ENCODE results near the gene ICOS.

The ICOS gene

DNA sequence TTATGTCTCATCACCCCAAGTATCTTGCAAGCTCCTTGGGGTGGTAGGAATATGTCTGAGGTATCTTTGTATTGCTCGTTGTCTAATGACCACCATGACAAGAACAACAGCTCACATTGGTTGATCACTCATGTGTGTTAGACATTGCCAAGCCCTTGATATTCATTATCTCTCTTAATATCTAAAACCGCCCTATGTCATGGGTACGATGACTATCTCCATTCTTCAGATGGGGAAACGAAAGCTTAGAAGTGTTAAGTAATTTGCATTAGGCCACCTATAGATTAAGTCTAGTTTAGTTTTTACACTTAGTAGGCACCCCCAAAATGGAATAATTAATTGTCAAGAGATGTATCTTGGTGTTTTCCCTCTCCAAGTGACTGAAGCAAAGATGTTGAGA, 57.0 kb downstream of the ICOS start:
- Histone ChIP-seq H3K9ac (no peak overlapping the region), H3K4me2 (ENCODE audit: low read length) (no peak overlapping the region), H3K4me1 (no peaks in the 10 kb centered on the region), H3K27me3 (ENCODE audit: control insufficient read depth, insufficient read depth, low read length) (no peaks in the 10 kb centered on the region), H3K79me2 (no peaks in the 10 kb centered on the region), H3K36me3 (ENCODE audit: control insufficient read depth, insufficient read depth, low read length) (no peaks in the 10 kb centered on the region), H2AFZ (no peak overlapping the region), H3K9me3 (ENCODE audit: control insufficient read depth, low read length) (no peaks in the 10 kb centered on the region), H3K4me3 (ENCODE audit: low read depth, low read length) (no peak overlapping the region), H3K27ac (no peak overlapping the region)
- TF ChIP-seq, protein P1, sequence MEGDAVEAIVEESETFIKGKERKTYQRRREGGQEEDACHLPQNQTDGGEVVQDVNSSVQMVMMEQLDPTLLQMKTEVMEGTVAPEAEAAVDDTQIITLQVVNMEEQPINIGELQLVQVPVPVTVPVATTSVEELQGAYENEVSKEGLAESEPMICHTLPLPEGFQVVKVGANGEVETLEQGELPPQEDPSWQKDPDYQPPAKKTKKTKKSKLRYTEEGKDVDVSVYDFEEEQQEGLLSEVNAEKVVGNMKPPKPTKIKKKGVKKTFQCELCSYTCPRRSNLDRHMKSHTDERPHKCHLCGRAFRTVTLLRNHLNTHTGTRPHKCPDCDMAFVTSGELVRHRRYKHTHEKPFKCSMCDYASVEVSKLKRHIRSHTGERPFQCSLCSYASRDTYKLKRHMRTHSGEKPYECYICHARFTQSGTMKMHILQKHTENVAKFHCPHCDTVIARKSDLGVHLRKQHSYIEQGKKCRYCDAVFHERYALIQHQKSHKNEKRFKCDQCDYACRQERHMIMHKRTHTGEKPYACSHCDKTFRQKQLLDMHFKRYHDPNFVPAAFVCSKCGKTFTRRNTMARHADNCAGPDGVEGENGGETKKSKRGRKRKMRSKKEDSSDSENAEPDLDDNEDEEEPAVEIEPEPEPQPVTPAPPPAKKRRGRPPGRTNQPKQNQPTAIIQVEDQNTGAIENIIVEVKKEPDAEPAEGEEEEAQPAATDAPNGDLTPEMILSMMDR (IDR thresholded peaks at IDR 0.05), result no peak

DNA sequence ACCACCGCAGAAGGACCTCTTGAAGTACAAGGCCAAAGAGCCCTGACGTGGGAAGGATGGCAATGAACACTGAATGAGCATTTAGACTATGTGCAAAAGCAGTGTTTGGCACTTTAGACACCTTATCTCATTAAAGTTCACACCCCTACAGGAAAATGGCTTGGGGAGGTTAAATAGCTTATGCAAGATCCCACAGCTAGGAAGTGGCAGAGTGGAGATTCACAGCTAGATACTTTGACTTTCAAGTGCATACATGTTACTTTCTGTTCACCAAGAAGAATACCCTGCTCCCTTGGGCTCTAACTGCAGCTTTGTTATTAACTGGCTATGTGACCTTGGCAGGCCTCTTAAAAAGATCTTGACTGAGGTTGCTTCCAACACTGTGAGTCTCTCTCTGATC, 58.2 kb downstream of the ICOS start:
- Histone ChIP-seq H3K4me2 (ENCODE audit: low read length) (no peak overlapping the region), H3K79me2 (no peaks in the 10 kb centered on the region), H3K36me3 (ENCODE audit: control insufficient read depth, insufficient read depth, low read length) (no peaks in the 10 kb centered on the region), H3K4me1 (no peaks in the 10 kb centered on the region), H3K9me3 (ENCODE audit: control insufficient read depth, low read length) (no peaks in the 10 kb centered on the region), H3K9ac (no peak overlapping the region), H2AFZ (no peak overlapping the region), H3K27me3 (ENCODE audit: control insufficient read depth, insufficient read depth, low read length) (no peaks in the 10 kb centered on the region), H3K27ac (no peak overlapping the region), H3K4me3 (ENCODE audit: low read depth, low read length) (no peak overlapping the region)
- TF ChIP-seq, protein P1 (IDR thresholded peaks at IDR 0.05), result no peak

DNA sequence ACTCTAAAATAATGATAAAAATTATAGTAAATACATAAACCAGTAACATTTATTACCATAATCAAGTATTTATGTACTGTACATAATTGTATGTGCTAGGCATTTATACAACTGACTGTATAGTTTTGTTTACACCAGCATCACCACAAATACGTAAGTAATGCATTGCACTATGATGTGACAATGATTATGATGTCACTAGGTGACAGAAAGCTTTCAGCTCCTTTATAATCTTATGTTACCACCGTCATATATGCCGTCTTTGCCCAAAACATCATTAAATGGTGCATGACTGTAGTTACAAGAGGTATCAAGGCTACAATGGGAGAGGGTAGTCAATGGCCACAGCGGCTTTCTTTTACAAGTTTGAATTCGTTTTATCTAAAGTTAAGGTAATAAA, 60.1 kb downstream of the ICOS start:
- no peaks in the 10 kb centered on the region for H3K36me3 ChIP-seq (ENCODE audit: control insufficient read depth, insufficient read depth, low read length)
- H3K4me2 ChIP-seq (ENCODE audit: low read length), result no peak overlapping the region
- H3K9ac ChIP-seq, result no peak overlapping the region
- no peaks in the 10 kb centered on the region for H3K4me1 ChIP-seq
- no peaks in the 10 kb centered on the region for H3K9me3 ChIP-seq (ENCODE audit: control insufficient read depth, low read length)
- no peaks in the 10 kb centered on the region for H3K79me2 ChIP-seq
- H3K27me3 ChIP-seq (ENCODE audit: control insufficient read depth, insufficient read depth, low read length), result no peaks in the 10 kb centered on the region
- TF ChIP-seq, protein P1 (IDR thresholded peaks at IDR 0.05), result no peak
- H3K27ac ChIP-seq, result no peak overlapping the region
- H3K4me3 ChIP-seq (ENCODE audit: low read depth, low read length), result no peak overlapping the region
- no peak overlapping the region for H2AFZ ChIP-seq

DNA sequence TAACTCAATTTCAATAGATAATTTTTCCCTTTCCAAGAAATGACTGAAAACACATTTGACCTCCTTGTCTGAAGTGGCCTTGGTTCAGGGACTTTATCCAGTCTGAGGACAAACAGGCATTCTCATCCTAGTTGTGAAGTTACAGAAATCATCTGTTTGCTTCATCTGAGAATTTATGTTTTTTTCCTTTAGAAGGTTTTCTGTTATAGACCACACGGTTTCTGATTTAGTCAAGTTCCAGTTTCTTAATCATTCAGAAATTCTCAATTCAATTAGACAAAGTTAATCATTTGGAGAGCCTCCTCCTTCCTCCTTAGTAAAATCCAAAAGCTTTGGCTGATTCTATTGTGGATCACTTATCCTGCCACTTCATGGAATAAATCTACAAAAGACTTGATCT, 60.9 kb downstream of the ICOS start:
- H3K27ac ChIP-seq, result no peak overlapping the region
- H3K9ac ChIP-seq, result no peak overlapping the region
- TF ChIP-seq, protein P1 (IDR thresholded peaks at IDR 0.05), result no peak
- H3K36me3 ChIP-seq (ENCODE audit: control insufficient read depth, insufficient read depth, low read length), result no peaks in the 10 kb centered on the region
- no peak overlapping the region for H3K4me3 ChIP-seq (ENCODE audit: low read depth, low read length)
- no peaks in the 10 kb centered on the region for H3K9me3 ChIP-seq (ENCODE audit: control insufficient read depth, low read length)
- H3K4me1 ChIP-seq, result no peaks in the 10 kb centered on the region
- no peaks in the 10 kb centered on the region for H3K27me3 ChIP-seq (ENCODE audit: control insufficient read depth, insufficient read depth, low read length)
- no peaks in the 10 kb centered on the region for H3K79me2 ChIP-seq
- no peak overlapping the region for H3K4me2 ChIP-seq (ENCODE audit: low read length)
- no peak overlapping the region for H2AFZ ChIP-seq

DNA sequence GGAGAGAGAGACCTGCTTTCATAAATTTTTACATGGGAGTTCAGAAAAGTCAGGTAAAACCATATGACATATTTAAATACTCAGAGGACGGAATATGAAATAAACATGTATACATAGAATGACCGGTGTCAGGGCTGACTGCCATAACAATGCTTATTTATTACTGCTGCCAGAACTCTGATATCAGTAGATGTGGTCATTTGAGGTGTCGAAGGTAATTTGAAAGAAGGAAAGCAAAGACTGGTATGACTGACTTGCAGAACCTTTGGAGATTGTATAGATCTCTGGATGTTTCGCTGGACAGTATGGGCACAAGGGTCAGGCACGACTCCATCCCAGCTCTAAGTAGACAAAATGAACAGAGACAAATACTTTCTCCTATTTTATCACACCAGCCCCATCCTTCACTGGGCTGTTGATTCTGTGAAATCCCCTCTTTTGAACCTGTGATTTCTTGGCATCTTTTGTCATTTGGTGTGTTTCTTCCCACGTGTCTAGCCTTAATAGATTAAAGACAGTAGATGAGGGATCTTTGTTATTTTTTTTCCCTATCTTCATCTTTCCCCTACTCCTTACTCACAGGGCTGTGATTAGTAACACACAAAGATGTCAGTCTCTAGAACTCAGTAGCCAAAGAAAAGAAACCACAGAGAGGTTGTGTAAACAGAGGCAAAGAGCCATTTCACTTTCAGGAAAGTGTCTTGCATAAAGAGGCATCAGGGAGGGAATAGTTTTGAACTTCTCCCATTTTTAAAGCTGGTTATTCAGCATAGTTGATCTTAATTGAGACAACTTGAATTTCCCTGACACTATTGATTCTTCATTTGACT, 61.6 kb downstream of the ICOS start:
- no peaks in the 10 kb centered on the region for H3K36me3 ChIP-seq (ENCODE audit: control insufficient read depth, insufficient read depth, low read length)
- H3K27me3 ChIP-seq (ENCODE audit: control insufficient read depth, insufficient read depth, low read length), result no peaks in the 10 kb centered on the region
- TF ChIP-seq, protein P1 (IDR thresholded peaks at IDR 0.05), result no peak
- no peaks in the 10 kb centered on the region for H3K9me3 ChIP-seq (ENCODE audit: control insufficient read depth, low read length)
- no peak overlapping the region for H3K27ac ChIP-seq
- H3K4me1 ChIP-seq, result no peaks in the 10 kb centered on the region
- no peak overlapping the region for H3K4me3 ChIP-seq (ENCODE audit: low read depth, low read length)
- no peak overlapping the region for H3K4me2 ChIP-seq (ENCODE audit: low read length)
- H2AFZ ChIP-seq, result no peak overlapping the region
- no peak overlapping the region for H3K9ac ChIP-seq
- H3K79me2 ChIP-seq, result no peaks in the 10 kb centered on the region
